ENCODE results near the gene CAMK2A.

The CAMK2A gene

GRCh38 chr5:150184006-150184405 is 105.6 kb downstream of the CAMK2A start:
- no peak for DNase-seq

DNA sequence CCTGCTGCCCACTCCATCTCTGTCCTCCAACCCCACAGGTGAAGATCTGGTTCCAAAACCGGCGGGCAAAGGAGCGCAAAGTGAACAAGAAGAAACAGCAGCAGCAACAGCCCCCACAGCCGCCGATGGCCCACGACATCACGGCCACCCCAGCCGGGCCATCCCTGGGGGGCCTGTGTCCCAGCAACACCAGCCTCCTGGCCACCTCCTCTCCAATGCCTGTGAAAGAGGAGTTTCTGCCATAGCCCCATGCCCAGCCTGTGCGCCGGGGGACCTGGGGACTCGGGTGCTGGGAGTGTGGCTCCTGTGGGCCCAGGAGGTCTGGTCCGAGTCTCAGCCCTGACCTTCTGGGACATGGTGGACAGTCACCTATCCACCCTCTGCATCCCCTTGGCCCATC is 106.1 kb downstream of the CAMK2A start:
- DNase-seq = no peak

GRCh38 chr5:150182774-150183173 is 106.8 kb downstream of the CAMK2A start:
- no peak for DNase-seq

- no peak for DNase-seq
Observed at GRCh38 chr5:150181766-150182545, 107.6 kb downstream of the CAMK2A start.

DNA sequence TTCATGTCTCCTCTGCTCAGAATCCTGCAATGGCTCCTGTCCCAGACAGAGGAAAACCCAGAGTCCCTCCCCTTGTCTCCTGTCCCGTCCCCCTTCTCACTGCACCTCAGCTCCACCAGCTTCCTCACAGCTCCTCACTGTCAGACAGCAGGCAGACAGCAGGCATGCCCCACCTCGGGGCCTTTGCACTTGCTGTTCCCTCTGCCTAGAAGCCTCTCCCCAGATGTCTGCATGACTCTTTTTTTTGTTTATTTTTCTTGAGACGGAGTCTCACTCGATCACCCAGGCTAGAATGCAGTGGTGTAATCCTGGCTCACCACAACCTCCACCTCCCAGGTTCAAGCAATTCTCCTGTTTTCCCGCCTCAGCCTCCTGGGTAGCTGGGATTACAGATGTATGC is 108.5 kb downstream of the CAMK2A start:
- DNase-seq = no peak

- DNase-seq = peak; percentile 81
Observed at GRCh38 chr5:150180241-150181026, 109.1 kb downstream of the CAMK2A start.

DNA sequence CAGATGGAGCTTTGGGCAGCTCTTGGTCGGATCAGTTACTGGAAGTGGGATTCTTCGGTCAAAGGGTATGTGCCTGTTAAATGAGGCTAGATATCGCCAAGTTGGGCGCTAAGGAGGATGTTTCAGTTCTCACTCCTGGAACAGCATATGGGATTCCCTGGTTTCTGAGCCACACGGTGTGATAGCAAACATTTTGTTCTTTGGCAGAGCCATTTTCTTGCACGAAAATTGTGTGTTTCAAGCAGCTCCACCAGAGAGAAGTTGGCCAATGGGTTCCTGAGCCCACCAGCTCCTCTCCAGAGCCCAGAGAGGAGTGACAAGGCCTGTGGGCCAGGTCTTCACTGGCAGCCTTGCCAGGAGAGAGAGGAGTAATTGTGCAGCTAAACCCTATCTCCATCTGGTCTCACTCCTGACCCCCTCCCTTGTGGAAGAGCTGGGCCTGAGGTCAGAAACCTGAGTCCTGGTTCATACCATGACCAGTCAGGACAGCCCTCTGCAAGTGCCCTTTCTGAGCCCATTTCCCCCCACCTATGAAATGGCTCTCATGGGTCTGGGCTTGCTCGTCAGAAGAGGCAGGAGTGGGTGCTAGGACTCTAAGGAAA is 110.5 kb downstream of the CAMK2A start:
- DNase-seq = no peak

DNA sequence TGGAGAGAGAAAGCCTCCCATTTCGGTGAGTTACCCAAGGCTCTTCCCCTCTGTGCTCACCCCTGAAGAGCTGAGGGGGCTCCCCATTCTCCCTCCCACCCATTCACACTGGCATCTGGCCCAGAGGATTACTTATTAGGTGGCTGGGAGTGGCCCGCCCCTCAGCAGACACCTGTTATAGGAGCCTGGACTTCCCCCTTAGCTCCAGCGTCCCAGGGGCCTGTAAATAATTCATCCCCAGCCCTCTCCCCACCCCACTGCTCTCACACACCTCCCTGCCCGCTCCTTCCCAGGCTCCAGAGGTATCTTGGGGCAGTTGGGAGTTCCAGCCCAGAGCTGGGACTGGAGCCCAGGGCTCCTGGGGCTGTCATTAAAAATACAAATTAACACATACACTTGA is 111.3 kb downstream of the CAMK2A start:
- DNase-seq = no peak

- DNase-seq = no peak
Observed at GRCh38 chr5:150177721-150178120, 111.9 kb downstream of the CAMK2A start.

DNA sequence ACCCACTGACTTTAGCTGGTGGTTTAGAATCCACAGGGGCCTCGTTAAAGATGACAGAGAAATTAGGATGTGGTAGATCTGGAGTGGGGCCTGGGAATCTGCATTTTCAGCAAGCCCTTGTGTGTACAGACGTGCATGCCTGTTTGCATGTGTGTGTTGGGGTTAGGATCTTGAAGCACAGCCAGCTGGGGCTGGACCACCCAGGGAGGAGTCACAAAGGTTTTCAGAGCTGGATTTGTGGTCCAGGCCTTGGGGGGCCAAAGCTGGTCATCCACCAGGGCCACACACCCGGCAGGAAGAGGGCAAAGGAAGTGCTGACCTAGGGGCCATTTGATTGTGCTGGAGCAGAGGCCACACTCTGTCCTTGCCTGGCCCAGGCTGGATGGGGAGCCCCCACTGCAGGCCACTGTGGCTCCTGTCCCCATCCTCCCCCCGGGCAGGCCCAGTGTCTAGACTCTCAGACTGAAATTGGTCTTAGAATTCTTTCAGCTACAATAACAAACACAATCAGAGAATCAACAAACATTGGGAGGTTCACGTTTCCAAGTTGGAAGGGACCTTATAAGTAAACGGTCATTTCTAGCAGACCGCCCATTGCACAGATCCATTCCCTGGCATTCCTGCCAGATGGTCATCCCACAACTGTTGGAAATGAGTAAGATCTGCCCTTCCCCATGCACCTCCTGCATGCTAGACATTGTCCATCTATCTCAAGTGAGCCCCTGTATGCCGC is 112.7 kb downstream of the CAMK2A start:
- no peak for DNase-seq

DNA sequence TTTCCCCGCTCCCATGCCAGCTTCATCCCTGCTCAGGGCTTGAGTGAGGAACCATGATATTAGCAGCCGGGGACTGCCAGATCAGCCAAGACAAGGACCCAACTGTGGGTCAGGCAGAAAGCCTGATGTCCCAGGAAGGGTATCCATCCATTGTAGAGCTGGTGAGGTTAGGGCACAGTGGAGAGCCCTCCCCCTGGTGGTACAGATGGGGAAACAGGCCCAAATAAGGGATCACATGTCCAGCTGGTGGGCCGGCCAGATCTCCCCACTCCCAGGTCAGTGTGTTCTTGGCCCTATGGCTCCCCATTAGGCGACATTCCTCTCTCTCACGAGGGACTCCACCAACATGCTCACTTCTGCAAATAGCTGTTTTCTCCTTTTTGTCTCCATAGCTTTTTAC is 114.0 kb downstream of the CAMK2A start:
- no peak for DNase-seq

DNA sequence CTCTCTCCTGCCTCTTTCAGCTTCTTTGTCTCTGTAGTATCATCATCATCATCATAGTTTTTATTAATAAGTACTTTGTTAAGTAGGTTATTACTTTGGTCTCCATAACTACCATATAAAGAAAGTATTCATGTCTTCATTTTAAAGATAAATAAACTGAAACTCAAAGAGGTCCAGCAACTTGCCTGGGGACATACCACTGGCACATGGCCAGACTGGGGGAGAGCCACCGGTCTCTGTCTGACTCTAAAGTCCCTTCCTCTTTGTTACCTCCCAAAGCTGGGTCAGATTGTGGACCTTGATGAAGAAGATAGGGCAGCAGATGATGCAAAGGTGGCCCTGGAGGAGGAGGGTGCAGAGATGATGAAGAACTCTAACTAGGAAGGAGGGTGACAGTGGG is 114.5 kb downstream of the CAMK2A start:
- DNase-seq = no peak

- DNase-seq = no peak
Observed at GRCh38 chr5:150174285-150174684, 115.3 kb downstream of the CAMK2A start.

DNA sequence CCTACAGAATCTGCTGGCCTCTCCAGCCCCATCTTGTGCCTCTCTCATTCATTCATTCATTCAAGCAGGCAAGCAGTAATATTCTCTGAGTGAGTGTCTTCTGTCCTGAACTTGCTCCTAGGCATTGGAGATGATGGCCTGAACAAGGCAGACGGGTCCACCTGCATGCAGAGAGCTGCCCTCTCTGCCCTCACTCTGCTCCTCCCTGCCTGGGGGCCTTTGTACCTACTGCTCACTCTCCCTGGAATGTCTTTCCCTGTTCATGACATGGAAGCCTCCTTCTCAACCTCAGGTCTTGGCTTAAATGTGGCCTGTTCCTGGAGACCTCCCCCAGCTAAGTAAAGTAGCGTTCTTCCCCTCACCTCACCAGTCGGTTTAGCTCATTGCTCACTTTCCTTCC is 116.4 kb downstream of the CAMK2A start:
- no peak for DNase-seq

- DNase-seq = no peak
Observed at GRCh38 chr5:150172556-150172955, 117.0 kb downstream of the CAMK2A start.

- no peak for DNase-seq
Observed at GRCh38 chr5:150172145-150172544, 117.4 kb downstream of the CAMK2A start.

All from midbrain (tissue), 1 donor.